ENCODE measurements around the gene GRM8.
"Not testable (repeated sequence)": the region's sequence is repeated elsewhere in the genome, so short reads cannot be mapped to it uniquely, and the experiment has no call there.

Gene GRM8

DNA sequence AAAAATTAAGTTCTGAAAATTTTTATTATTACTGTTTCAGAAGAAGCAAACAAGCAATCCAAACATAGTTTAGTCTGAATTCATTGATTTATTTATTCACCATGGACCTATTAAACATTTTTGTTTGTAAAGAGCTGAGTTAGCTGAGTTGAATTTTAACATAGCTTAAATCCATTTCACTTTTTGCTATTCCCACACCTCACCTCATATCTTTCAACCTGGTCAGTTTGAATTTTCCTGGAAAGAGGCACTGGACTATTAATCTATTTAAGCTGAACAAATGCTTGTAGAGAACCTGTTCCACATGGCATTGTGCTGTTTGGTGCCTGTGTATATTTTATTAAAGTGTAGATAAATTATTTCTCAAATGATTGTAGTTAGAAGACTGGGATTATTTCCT lies 344.2 kb downstream of the GRM8 start:
- not testable (repeated sequence) for DNase-seq (ENCODE audit: low read depth in 2 of 2)

DNA sequence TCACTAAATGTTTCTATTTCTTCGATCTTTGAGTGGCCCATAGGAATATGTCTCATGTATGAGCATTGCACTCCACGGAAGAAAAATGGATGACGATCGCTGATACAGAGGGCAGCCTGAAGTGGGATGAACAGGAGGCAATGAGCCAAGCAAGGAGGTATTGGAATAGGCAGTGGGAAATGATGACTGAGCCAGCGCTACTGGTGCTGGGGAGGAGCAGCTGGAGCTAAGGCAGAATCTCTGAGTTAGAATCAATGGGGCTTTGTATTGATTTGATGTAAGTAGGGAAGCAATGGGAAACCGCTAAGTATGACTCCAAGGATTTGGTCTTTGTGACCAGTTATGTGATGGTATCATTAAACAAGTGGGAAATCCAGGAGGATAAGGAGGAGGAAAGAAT lies 345.1 kb downstream of the GRM8 start:
- not testable (repeated sequence) for DNase-seq (ENCODE audit: low read depth in 2 of 2)

DNA sequence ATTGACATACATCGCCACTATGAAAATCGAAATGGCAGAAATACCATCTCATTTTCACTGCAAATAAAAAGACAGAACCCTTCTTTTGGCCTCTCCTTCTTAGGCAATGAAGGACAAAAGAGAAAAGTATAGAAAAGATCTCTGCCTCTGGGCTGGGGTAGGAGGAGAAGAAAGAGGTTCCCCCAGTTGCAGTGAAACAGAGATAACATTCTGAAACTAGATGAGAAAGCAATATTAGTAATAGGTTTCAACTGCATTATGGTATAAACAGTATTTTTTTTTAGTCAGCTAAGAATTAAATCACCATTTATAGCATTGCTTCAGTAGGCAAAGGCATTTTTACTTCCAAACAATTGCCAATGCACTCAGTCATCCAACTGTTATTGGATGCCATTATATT lies 347.5 kb downstream of the GRM8 start:
- not testable (repeated sequence) for DNase-seq (ENCODE audit: low read depth in 2 of 2)

DNA sequence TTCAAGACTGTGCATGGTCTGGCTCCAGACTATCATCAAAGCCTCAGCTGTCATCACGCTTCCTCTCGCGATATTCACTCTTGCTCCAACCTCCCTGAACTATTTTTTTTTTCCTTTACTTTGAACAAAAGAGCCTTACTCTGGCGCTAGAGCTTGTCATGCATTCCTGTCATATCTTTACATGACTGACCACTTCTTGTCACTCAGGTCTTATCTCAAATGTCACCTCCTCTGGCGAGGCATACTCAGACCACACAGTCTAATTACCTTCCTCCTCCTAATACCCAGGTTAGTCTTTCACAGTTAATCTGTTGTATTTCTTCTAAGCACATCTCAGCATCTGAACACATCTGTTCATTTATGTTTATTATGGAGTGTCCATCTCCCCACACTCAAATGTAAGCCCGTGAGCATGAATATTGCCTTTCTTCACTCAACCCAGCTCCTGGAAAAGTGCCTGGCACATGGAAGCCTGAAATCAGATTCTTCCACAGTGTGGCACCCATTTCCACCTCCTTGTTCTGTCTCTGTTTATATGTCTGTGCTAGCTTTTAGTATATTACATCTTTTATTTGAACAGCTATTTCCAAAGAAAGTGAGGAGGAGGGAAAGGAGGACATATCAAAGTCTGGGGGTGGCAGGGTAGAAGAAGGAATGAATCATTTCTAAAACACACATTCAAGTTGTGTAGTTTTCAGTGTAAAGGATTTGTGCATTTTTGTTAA lies 351.5 kb downstream of the GRM8 start:
- DNase-seq (ENCODE audit: low read depth in 2 of 2): not testable (repeated sequence)

DNA sequence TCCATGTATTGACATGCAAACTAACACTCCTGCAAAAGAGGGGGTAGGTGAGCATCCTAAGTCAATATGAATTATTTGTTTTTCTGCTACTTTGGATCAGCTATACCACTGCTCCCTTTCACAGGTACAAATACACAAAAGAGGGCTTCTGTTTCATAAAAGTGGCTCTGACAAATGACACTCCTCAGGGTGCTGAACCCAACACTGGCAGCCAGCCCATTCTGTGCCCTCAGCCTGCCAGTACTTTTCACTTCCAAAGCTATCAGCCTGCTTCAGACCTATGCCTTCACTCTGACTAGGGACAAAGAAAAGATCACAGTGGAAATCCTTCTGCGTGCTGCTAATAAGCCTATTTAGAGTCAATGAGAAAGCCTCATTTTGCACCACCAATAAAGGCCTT lies 364.8 kb downstream of the GRM8 start:
- not testable (repeated sequence) for DNase-seq (ENCODE audit: low read depth in 2 of 2)

DNA sequence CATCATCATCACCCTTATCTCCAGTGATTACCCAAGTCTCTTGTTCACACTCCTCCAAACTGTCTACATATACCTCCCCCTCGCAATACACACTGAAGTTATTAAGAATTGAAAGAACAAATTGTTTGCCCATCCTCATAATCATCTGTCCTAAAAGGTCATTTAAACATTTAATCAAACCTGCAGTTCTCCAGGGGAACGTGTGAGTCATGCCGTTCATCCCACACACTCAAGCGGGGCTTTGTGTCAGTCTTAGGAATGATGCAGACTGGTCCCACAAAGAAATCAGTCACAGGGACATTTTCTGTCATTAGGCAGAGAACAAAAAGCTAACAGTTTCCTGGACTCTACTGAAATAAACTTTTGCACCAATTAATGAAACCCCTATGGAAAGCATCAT lies 365.2 kb downstream of the GRM8 start:
- not testable (repeated sequence) for DNase-seq (ENCODE audit: low read depth in 2 of 2)

DNA sequence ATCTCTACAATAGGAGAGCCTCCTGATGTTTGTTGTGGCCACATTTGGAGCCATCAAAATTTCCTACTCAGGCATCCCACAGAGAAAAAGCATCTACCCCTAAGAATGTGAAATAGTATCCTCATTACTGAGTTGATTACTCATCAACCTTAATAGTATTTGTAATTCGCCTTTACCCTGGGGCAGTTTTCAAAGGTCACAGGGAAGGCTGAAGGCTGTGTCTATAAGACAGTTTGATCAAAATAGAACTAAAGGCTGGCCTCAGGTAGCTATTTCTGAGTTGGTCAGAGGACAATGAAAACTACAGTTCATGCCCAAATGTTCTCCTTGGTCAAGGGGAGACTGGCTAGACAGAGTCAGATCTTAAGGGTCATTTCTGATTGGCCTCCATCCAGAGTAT lies 370.0 kb downstream of the GRM8 start:
- not testable (repeated sequence) for DNase-seq (ENCODE audit: low read depth in 2 of 2)

DNA sequence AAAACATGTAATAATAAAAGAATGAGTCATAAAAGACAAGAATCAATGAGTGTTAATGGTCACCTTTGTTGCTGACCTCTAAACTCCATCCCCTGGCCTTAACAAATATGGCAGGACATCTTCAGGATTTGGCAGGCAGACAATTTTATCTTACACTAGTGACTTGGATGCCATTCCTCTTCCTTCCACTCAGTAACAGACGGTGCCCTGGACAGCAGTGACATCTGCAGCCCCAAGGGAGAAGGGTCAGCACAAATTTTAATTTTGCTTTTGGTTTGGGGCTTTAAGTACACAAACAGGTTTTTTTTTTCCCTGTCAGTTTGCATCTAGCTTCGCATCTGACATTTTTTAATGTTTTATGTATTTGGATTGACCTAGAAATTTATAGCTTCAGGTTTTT lies 370.8 kb downstream of the GRM8 start:
- not testable (repeated sequence) for DNase-seq (ENCODE audit: low read depth in 2 of 2)

DNA sequence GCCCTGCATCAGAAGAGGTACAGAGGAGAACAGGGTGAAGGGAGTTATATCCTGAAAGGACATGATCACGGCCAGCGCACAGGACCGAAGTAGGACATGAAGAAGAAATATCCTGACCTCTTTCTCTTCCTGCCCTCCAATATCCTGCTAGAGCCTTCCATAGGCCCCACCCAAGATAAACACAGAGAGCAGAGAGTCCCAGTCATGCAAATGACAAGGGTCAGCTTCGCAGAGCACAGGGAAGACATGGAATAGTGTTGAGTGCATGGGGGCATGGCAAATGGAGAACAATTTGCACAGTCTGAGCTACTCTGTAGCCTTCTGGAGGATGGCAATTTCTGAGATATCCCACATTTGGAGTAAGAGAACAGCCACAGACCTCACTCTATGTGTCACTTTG lies 371.4 kb downstream of the GRM8 start:
- DNase-seq (ENCODE audit: low read depth in 2 of 2): no peak

DNA sequence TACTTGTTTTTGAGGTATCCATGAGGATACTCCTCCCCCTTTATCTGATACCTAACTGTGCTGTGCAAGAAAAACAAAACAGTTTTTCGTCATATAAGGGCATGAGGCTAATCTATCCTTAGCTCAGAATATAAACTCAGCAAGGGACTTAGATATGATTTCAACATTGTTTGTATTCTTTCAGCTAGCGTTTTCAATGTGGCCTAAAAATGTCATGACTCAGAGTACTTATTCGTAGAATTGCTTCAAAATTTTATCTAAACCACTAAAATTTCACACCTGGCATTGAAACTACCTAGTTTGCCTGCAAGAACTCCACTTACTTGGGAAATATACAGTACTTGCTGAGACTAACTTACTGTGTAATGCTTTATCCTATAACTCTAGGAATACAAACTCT lies 376.2 kb downstream of the GRM8 start:
- DNase-seq (ENCODE audit: low read depth in 2 of 2): not testable (repeated sequence)

DNA sequence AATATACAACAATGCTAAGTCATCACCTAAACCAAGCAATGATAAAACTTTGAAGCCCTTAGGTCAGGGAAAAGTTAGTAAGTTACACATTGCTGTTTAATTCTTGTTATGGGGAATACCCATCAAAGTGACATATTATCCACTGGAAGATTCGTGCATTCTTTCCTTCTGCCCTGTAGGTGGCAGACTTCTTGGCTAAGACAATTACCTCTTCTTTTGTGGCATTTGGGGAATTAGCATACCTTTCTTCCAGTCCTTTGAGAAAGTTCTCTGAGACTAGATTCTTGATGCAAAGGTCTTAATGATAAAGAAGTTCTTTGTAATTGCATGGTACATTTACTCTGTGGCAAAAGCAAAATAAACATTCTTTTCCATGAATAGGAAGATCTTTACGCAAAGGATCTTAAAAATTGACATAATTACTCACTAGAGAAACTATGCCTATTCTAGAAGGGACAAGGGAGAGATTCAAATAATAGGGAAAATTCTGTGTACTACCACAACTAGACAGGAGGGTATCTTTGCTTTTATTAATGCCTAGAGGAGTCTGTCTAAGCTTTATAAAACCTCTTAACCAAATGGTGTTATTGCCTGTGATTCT lies 395.9 kb downstream of the GRM8 start:
- no peak for DNase-seq (ENCODE audit: low read depth in 2 of 2)

DNA sequence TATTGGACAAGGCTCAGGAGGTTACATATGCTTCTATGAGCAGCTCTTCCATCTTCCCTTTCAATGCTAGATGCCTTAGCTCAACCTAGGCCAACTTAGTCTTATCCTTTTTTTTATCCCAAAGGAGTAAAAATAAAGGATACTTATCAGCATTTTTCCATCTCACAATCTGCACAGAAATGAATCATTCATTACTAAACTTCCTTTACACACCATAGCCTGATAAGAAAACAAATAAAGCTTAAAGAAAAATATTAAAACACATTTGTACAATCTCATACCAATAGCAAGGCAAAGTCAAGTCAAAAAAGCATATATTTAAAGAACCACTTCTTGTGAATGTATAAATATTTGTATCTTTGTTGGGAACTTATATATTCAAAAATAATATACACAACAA lies 407.4 kb downstream of the GRM8 start:
- no peak for DNase-seq (ENCODE audit: low read depth in 2 of 2)

DNA sequence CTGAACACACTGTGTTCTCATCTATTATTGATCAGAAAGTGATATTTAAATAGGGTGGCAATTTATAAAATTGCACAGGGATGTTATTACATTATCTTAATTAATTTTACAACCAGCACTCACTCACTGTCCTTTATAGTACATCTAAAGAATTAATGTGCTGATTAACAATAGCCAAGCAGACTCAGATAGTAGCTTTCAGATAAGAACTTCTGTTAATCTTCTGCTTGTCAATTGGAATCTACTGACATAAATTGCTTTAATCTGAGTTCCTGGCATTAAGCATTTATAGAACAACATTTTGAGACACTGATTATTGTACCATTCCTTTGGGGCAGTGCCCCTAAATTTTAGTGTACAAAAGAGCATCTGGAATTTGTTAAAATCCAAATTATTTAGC lies 408.9 kb downstream of the GRM8 start:
- DNase-seq (ENCODE audit: low read depth in 2 of 2): no peak

DNA sequence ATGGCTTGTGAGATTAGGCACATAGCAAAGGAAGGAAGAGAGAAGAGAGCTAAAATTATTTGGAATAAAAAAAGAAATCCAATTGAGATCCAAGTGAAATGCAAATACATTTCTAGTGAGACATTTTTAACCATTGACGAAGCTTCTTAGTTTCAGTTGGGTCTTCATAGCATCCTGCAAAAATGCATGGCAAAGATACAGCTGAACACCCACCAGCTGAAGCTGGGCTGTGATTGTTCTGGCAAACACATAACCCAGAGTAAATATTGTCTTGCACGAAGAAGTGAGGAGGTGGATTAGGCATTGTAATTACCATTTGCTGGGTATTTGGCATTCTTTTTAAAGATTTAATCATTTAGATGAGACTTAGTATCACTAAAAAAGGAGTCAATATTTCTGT lies 409.4 kb downstream of the GRM8 start:
- DNase-seq (ENCODE audit: low read depth in 2 of 2): no peak

DNA sequence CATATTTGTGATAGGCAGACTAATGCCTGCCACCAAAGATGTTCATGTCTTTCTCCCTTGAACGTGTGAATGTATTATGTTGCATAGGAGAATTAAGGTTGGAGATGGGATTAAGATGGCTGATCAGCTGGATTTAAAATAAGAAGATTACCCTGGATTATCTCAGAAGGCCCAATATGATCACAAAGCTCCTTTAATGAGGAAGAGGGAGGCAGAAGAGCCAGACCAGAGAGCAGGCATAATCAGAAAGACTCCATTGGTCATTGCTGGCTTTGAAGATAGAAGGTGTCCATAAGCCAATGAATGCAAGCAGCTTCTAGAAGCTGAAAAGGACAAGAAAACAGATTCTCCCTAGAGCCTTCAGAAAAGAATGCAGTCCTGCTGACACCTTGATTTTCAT lies 410.3 kb downstream of the GRM8 start:
- DNase-seq (ENCODE audit: low read depth in 2 of 2): no peak

DNA sequence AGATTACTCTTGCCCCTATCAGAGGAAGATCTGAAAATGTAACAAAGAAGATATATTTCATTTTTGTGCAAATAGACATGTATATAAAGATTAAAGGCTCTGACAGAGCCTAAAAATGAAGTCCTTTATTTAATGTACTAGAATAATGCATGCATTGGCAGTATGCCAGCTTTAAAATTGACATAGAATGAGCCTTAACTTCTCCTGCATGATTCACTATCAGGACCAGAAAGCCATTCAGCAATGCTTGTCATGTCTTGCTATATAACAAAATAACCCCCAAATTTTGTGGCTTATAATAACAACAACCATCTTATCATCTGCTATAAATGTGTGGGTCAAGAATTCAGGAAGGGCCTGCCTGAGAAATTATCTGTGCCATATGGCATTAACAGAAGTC lies 411.9 kb downstream of the GRM8 start:
- DNase-seq (ENCODE audit: low read depth in 2 of 2): no peak

DNA sequence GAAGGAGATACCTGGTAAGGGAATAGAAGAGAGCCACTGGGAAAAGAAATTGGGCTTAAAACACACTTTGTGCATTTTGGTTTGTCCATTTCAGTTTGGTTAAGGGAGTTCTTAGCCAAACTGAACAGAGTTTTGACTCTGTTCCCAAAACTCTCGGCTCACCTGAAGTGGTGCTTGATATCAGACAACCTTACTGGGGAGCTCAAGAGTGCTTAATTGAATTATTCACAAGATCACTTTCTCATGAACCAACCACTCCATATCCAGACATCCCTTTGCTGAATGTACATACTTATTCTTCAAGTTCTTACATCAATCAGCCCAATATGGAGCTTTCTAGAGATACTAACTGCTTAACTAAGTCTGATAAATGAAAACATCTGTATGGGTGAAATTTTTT lies 413.1 kb downstream of the GRM8 start:
- DNase-seq (ENCODE audit: low read depth in 2 of 2): no peak

DNA sequence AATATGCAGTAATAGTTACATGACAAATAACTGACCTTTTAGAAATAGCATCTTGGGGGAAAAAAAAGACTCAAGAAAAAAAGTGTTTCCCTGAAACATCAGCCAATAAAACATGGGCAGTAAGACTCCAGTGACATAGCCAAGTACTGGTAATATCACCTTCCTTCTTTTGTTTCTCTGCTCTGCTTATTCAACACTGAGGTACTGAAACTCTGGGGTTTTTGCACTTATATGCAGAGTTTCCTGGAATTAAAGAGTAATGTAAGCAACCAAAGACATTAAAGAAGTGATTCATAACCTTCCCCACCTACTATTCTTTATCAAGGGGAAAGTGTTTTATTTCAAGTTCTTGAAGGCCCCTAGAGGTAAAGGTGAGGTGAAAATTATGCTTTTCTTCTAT lies 414.5 kb downstream of the GRM8 start:
- no peak for DNase-seq (ENCODE audit: low read depth in 2 of 2)

DNA sequence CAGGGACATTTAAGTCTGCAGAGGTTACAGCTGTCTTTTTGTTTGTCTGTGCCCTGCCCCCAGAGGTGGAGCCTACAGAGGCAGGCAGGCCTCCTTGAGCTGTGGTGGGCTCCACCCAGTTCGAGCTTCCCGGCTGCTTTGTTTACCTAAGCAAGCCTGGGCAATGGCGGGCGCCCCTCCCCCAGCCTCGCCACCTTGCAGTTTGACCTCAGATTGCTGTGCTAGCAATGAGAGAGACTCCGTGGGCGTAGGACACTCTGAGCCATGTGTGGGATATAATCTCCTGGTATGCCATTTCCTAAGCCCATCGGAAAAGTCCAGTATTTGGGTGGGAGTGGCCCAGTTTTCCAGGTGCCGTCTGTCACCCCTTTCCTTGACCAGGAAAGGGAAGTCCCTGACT lies 421.5 kb downstream of the GRM8 start:
- not testable (repeated sequence) for DNase-seq (ENCODE audit: low read depth in 2 of 2)

DNA sequence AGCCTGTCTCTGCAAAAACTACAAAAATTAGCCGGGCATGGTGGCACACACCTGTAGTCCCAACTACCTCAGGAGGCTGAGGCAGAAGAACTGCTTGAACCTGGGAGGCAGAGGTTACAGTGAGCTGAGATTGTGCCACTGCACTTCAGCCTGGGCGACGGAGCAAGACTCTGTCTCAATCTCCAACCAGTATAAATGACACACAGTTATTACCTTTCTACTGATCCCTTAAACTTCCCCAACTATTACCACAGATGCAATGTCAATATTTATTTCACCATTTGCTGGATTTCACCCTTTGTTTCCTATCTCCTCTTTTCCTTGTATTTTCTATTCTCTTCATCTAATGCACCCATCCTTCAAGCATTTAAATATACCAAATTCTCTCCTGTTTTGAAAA lies 431.8 kb downstream of the GRM8 start:
- no peak for DNase-seq (ENCODE audit: low read depth in 2 of 2)

DNA sequence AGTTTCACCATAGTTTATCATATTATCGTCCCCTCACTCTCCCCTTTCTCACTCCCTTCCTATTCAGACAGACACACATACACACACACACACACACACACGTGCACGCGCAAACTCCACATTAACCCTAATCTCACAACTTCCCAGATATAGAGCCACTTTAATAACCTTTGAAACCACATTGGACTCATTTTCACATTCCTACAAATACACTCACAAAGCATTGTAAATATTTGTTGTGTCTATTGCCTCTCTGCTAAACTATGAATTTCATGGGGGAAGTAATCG lies 433.6 kb downstream of the GRM8 start:
- DNase-seq (ENCODE audit: low read depth in 2 of 2): no peak

DNA sequence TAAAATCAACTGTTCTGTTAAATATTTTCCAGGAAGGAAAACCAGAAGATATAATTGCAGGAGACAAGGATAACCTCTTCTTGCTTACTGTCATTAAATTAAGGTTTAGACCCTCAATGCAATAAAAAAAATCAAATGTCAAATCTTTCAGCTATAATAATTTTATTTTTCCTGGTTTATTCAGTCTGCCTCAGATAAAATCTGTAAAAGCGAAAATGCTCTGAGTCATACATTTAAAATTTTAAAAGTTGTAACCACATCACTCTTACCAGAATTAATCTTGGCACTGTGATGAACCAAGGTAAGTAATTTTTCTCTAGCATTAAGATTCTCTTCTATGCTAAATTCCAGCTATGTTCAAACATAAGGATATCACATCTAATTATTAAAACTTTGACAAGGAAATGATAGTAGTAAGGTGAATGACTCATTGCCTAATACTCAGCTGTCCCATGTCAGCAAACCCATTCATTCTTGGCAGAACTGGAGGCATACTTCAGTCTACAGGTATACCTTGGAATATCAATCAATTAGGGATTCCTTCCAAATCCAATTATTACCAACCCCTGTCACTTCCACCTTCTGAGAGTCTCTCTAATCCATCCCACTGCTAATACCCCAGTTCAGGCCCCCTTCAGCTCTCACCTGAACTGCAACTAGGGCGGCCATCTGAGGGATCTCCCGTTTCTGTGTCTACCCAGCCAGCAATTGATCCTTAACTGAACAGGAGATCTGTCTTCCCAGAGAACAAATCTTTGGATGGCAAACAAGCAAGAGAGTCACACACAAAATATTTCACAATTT lies 434.1 kb downstream of the GRM8 start:
- DNase-seq (ENCODE audit: low read depth in 2 of 2): no peak

DNA sequence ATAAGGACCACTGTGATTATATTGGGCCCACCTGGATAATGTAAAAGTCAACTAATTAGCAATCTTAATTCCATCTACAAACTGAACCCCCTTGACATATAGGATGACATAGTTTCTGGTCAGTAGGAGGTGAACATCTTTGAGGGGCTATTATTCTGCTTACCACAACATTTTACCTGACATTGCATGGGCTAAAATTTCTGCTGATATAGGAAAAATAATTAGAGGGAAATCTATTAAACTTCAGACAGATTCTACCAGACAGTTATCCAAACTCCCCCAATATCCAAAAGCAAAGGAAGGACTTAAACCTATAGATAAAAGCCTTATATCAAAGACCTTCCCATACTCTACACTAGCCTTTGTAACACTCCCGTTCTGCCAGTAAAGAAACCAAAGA lies 443.6 kb downstream of the GRM8 start:
- DNase-seq (ENCODE audit: low read depth in 2 of 2): no peak
